GM13977 (cell line): ENCODE results near the gene ERICH2.

Experiments
- DNase-seq: peaks from one replicate; pipeline ENCODE4 v3.0.0; 2012; ENCODE audit warnings: low spot score
- CTCF ChIP-seq: IDR thresholded peaks from 2 replicates; pipeline ENCODE4 v1.5.1; 2012; ENCODE audit warnings: mild to moderate bottlenecking, control low read depth; ENCODE audit not compliant: insufficient read depth; ENCODE audit errors: extremely low read depth, missing control alignments
- in situ Hi-C: fragments of 300-500 bp; cut with MboI; formaldehyde crosslinking; loops from one replicate; pipeline ENCODE4 v1.12.0; 2022; ENCODE audit warnings: low sequenced_read_pairs, low pct_unique_long_range_greater_than_20kb, mixed read lengths, inconsistent platforms; ENCODE audit not compliant: unreplicated experiment

Gene ERICH2

GRCh38 chr2:170836027-170836426 lies 65.8 kb downstream of the ERICH2 start:
- TF ChIP-seq CTCF, result no peak
- in situ Hi-C loops, result no loop called here
- DNase-seq, result no peak

GRCh38 chr2:170840717-170841210 lies 70.6 kb downstream of the ERICH2 start:
- in situ Hi-C loops, result no loop called here
- no peak for TF ChIP-seq CTCF
- no peak for DNase-seq

GRCh38 chr2:170842785-170843184 lies 72.6 kb downstream of the ERICH2 start:
- in situ Hi-C loops, result no loop called here
- TF ChIP-seq CTCF, result no peak
- no peak for DNase-seq

GRCh38 chr2:170843656-170844055 lies 73.5 kb downstream of the ERICH2 start:
- in situ Hi-C loops, result no loop called here
- TF ChIP-seq CTCF, result no peak
- no peak for DNase-seq

- in situ Hi-C loops, result no loop called here
- no peak for DNase-seq
- peak; percentile 32 for TF ChIP-seq CTCF
These were observed 75.2 kb downstream of the ERICH2 start for GRCh38 chr2:170845343-170845742.

GRCh38 chr2:170846314-170846713 lies 76.1 kb downstream of the ERICH2 start:
- DNase-seq, result no peak
- TF ChIP-seq CTCF, result no peak
- in situ Hi-C loops, result no loop called here

GRCh38 chr2:170847716-170848115 lies 77.5 kb downstream of the ERICH2 start:
- TF ChIP-seq CTCF, result no peak
- no peak for DNase-seq
- in situ Hi-C loops, result no loop called here
